Measurements from ENCODE around the gene FOXN3. TPM values are rescaled to one million over a fixed set of nuclear protein-coding genes. Genes with fewer than 3 reads are reported as not detected.
"Not testable (repeated sequence)": the region's sequence is repeated elsewhere in the genome, so short reads cannot be mapped to it uniquely, and the experiment has no call there.

The FOXN3 gene
- total RNA-seq, 4 donors from 2014 or later = 27.4 to 91.4 (median 39.2) TPM

DNA sequence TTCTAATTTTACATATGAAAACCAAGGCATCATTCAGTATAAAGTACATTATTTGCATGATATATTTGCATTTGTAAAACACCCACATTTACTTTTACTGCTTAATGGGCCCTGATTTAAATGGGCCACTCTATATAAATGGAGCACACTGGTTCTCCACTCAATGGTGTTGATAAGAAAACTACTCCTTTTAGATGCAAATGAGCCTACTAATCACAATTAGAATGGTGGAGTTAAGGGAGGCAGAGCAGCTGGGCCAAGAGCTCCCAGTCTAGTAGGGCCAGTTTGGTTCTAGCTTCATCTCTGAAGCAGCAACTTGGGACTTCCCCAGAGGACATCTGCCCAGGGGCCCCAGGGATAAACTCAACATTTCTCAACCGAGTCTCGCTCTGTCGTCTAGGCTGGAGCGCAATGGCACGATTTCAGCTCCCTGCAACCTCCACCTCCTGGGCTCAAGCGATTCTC, 120.7 kb downstream of the FOXN3 start:
- no peak for DNase-seq
- Histone ChIP-seq H3K36me3 (peaks cover 0 to 26% (median 4%) of the 10 kb centered on the region in 3 donors), H3K4me3 (no peak overlapping the region), H3K27me3 (no peaks in the 10 kb centered on the region), H3K9me3 (no peaks in the 10 kb centered on the region), H3K4me1 (peaks cover 0 to 5% (median 0%) of the 10 kb centered on the region in 3 donors), H3K27ac (no peak overlapping the region)
- TF ChIP-seq POLR2A (IDR thresholded peaks at IDR 0.05) = no peak
- TF ChIP-seq CTCF (IDR thresholded peaks at IDR 0.05) = no peak
- intact Hi-C loops (cut with DNase I) = no loop called here
- 76% methylated on average over 6 of the region's 6 CpGs; no CpG with 5 or more reads in 1 of the 2 donors for WGBS, 2 donors

GRCh38 chr14:89294872-89295271, 122.2 kb downstream of the FOXN3 start:
- no peaks in the 10 kb centered on the region for H3K9me3 ChIP-seq
- intact Hi-C loops (cut with DNase I) = no loop called here
- 87 to 89% methylated on average over 6 of the region's 6 CpGs for whole genome bisulfite sequencing, 2 donors
- no peaks in the 10 kb centered on the region for H3K27me3 ChIP-seq
- peaks cover 0 to 5% (median 0%) of the 10 kb centered on the region in 3 donors for H3K4me1 ChIP-seq
- TF ChIP-seq POLR2A (IDR thresholded peaks at IDR 0.05) = no peak
- TF ChIP-seq CTCF (IDR thresholded peaks at IDR 0.05) = no peak
- H3K4me3 ChIP-seq = no peak overlapping the region
- peaks cover 0 to 38% (median 4%) of the 10 kb centered on the region in 3 donors for H3K36me3 ChIP-seq
- no peak overlapping the region for H3K27ac ChIP-seq
- no peak for DNase-seq

DNA sequence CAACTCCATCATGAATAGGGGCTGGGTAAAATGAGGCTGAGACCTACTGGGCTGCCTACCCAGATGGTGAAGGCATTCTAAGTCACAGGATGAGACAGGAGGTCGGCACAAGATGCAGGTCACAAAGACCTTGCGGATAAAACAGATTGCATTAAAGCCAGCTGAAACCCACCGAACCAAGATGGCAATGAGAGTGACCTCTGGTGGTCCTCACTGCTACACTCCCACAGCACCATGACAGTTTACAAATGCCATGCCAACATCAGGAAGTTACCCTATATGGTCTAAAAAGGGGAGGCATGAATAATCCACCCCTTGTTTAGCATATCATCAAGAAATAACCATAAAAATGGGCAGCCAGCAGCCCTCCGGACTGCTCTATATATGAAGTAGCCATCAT, 122.6 kb downstream of the FOXN3 start:
- H3K27me3 ChIP-seq; H3K4me1 ChIP-seq; intact Hi-C loops (cut with DNase I); DNase-seq; H3K27ac ChIP-seq; H3K9me3 ChIP-seq; H3K4me3 ChIP-seq: not testable (repeated sequence)
- 97 to 100% methylated on average over 3 to 4 of the region's 4 CpGs for WGBS, 2 donors
- H3K36me3 ChIP-seq = peaks cover 0 to 35% (median 4%) of the 10 kb centered on the region in 3 donors

GRCh38 chr14:89294060-89294459, 123.0 kb downstream of the FOXN3 start:
- 74 to 80% methylated on average over 4 to 6 of the region's 7 CpGs for WGBS, 2 donors

DNA sequence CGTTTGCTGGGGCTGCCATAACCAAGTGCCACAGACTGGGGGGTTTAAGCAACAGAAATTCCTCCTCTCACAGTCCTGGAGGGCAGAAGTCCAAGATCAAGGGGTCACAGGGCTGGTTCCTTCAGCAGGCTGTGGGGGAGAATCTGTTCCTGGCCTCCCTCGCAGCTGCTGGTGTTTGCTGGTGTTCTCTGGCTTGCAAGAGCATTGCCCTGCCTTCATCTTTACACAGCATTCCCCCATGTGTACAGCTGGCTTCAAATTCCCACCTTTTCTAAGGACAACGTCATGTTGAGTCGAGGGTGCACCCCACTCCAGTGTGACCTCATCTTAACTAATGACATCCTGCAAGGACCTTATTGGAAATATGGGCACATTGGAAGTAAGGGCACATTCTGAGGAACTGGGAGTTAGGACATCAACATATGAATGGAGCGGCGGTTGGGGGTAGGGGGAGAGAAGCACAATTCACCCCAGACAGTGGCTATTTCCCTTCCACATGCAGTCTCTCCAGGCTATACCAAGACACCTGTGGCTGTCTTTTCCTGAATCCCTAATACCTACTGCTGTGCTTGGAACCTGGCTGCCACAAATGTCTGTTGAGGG, 123.6 kb downstream of the FOXN3 start:
- 84 to 97% methylated on average over 4 to 5 of the region's 6 CpGs for WGBS, 2 donors
- H3K27me3 ChIP-seq = no peaks in the 10 kb centered on the region
- H3K27ac ChIP-seq = no peak overlapping the region
- no peak overlapping the region for H3K4me3 ChIP-seq
- DNase-seq = no peak
- TF ChIP-seq CTCF (IDR thresholded peaks at IDR 0.05) (no peak), POLR2A (IDR thresholded peaks at IDR 0.05) (no peak)
- no peaks in the 10 kb centered on the region for H3K9me3 ChIP-seq
- intact Hi-C loops (cut with DNase I) = no loop called here
- H3K36me3 ChIP-seq = peaks cover 0 to 30% (median 4%) of the 10 kb centered on the region in 3 donors
- peaks cover 0 to 5% (median 0%) of the 10 kb centered on the region in 3 donors for H3K4me1 ChIP-seq

More at GRCh38 chr14:89294060-89294459, 123.0 kb downstream of the FOXN3 start:
- TF ChIP-seq POLR2A (IDR thresholded peaks at IDR 0.05) = no peak
- no peak for TF ChIP-seq CTCF (IDR thresholded peaks at IDR 0.05)
- Histone ChIP-seq H3K36me3 (peaks cover 0 to 31% (median 4%) of the 10 kb centered on the region in 3 donors), H3K4me1 (peaks cover 0 to 5% (median 0%) of the 10 kb centered on the region in 3 donors), H3K27me3 (no peaks in the 10 kb centered on the region), H3K27ac (no peak overlapping the region), H3K4me3 (no peak overlapping the region), H3K9me3 (no peaks in the 10 kb centered on the region)
- DNase-seq = no peak
- intact Hi-C loops (cut with DNase I) = no loop called here
